HG03025 (cell line): ENCODE results near the gene SEPSECS.
A peak's percentile ranks its signal among the peaks of the same experiment; 100 is the strongest.

Experiments used
- ATAC-seq: cut with Tn5 transposase; IDR thresholded peaks from one replicate; pipeline ENCODE4 v1.9.1; 2021; ENCODE audit warnings: mild to moderate bottlenecking, moderate library complexity; ENCODE audit not compliant: unreplicated experiment, low FRiP score

SEPSECS gene

GRCh38 chr4:25159837-25160713 lies at the start of gene SEPSECS:
TSS of gene SEPSECS (minus strand) at chr4:25160449. CDS start at chr4:25160369, 80 bp downstream.
- ATAC-seq = peak; percentile 88

- no peak for ATAC-seq
Measured at GRCh38 chr4:25209702-25210101, 49.5 kb upstream of the SEPSECS start.

DNA sequence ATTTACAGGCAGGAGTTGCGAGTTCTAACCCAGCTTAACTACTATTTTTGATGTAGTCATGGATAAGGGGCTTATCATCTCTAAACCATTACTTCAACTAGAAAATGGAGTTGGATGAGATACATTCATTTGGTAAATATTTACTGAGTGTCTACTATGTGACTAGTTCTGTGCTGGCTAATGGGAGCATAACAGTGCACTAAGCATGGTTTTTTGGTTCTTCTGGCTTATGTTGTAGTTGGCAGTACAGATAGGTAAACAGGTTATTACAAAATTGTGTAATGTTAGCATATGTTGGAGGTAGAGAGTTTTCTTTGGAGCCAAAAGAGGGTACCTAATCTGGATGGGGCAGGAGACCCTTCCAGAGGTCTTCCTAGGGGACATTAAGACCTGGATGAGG lies 47.7 kb upstream of the SEPSECS start:
- ATAC-seq = no peak

DNA sequence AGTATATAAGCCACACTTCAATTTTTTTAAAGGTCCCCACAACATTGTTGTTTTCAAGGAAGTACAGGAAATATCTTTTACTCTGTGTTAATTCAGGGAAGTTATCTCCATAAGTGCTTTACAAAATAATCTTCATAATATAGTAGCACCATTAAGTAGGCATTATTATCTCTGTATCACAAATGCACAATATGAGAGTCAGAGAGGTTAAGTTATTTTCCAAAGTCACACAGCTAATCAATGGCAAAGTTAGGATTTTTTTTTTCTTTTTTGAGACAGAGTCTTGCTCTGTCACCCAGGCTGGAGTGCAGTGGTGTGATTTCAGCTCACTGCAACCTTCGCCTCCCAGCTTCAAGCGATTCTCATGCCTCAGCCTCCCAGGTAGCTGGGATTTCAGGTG lies 38.5 kb upstream of the SEPSECS start:
- ATAC-seq = no peak

- ATAC-seq = no peak
Measured at GRCh38 chr4:25190407-25190806, 30.2 kb upstream of the SEPSECS start.

DNA sequence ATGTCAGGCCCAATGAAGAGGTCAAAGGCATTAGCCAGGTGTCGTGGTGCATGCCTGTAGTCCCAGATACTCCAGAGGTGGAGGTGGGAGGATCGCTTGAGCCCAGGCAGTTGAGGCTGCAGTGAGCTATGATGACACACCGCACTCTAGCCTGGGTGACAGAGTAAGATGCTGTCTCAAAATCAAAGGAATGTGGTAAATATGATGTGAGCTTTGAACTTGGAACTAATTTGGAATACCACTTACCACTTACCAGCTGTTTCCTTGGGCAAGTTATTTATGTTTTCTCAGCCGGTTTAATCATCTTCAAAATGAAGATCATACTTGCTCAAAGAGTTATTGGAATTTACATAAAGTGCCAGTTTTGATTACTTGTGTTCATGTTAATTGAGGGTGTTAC lies 23.8 kb upstream of the SEPSECS start:
- no peak for ATAC-seq

- ATAC-seq = no peak
Measured at GRCh38 chr4:25182937-25183336, 22.7 kb upstream of the SEPSECS start.

GRCh38 chr4:25180524-25181131 lies 20.4 kb upstream of the SEPSECS start:
- peak; percentile 75 for ATAC-seq

DNA sequence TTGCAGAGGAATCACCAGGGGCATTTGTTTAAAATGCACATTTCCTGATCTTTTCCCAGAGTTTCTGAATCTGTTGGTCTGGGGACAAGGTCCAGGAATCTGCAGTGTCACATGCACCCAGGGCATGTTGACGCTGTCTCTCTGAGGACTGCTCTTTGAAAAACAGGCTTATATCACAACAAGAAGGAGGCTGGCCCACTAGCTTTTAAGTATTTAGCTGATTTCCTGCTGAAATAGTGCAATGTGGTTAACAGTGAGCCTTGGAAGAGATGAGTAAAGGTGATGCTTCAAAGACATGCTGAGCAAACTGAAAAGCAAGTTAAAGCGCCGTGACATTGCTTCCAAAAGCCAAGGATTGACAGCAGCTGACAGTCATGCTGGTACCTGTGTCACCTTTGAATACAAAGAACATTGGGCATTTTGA lies 18.6 kb upstream of the SEPSECS start:
- ATAC-seq = no peak

- ATAC-seq = no peak
Measured at GRCh38 chr4:25177147-25177546, 16.9 kb upstream of the SEPSECS start.

DNA sequence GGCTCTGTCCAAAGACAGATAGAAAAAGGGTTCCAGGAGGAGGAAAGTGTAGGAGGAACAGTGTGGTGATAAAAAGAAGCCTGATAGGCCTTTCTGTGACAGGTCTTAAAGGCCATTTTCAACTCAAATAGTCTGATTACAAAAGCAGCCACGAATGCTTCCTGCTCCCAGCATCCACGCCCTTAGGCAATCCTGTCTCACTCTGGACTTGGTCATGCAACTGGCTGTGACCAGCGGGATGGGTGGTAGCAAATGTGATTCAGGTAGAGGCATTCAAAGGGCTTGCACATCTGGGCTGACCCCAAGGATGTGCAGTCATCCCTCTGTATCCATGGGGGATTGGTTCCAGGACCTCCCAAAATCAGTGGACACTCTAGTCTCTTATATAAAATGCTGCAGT lies 14.4 kb upstream of the SEPSECS start:
- ATAC-seq = no peak

DNA sequence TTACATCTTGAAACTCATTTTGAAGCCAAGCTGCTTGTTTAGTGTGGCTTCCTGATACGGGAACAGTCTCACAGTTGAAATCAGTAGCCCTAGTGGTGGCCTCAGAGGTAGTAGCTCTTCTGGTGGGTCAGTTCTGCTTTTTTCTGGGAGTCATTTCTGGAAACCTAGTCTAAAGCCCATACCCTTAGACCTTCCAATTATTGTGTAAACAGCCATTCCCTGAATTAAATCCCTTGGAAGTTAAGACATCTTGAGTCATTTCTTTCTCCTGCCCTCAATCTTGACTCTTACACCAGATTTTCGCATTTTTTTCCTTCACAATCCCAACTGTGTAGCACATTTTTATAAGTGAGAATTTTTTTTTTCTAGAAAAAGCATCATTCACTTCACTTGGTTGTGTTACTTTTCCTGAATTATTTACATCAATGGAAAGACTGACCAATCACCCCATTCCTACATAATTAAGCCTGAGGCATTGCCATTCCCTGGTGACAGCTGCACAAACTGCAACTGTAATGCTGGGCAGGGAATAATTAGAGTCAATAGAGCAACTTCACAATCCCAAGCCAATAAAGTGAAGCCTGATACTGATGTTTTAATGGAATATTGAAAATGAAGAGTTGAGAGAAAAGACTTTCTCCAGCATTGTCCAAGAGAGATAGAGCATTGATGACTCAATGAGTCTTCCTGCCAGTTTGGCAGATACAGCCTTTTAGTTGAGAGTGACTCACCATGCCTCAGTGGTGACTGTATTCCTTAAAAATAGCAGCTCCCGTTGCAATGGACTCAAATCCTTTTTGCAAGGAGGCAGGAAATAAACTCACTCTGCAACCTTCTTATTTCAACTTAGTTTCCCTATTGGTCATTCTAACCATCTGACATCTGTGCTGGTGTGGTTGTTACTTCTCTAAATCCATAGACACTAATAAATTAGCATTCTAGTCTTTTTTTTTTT lies 13.0 kb upstream of the SEPSECS start:
- peak; percentile 45 for ATAC-seq

- ATAC-seq = no peak
Measured at GRCh38 chr4:25171201-25171865, 11.1 kb upstream of the SEPSECS start.

- ATAC-seq = no peak
Measured at GRCh38 chr4:25169446-25169845, 9.2 kb upstream of the SEPSECS start.

- no peak for ATAC-seq
Measured at GRCh38 chr4:25165916-25166315, 5.7 kb upstream of the SEPSECS start.

DNA sequence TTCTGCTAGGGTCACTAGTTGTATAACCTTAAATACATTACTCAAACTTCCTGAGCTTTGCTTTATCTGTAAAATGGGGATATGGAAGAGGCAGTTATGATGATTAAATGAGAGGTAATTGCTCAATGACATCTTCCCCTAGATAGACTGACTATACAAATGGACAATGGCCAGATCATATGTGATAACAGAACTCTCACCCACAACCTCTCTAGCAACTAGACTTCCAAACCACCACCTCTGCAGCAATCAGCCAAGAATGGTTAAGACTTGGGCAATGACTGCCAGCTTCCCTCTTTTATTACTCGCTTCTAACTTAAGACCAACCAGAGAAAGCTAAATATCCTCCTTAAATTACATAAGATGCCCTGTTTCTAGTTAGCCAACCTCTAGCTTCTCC lies 2.9 kb upstream of the SEPSECS start:
- ATAC-seq = no peak

DNA sequence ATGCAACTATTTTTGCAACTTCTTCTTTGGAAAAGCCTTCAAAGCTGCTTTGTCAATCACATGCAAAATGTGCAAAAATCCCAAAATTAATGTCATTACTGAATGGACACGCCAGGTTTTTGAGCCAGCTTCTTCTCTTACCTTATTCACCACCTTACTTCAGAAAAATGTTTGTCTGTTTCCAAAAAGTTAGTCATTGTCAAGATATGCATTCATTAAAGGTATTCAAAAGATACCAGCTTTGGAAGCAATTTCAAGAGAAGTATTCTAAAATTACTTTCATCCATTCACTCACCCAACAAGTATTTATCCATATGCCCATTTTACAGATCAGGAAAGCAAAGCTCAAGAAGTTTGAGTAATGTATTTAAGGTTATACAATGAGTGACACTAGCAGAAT lies 2.3 kb upstream of the SEPSECS start:
- ATAC-seq = no peak

GRCh38 chr4:25161593-25161950 lies 1.3 kb upstream of the SEPSECS start:
- ATAC-seq = no peak

GRCh38 chr4:25160714-25161592 lies 704 bp upstream of the SEPSECS start:
- peak; percentile 27 for ATAC-seq
